NB4 (cell line): ENCODE data around the gene SMIM24.

Source experiments
- CTCF ChIP-seq: IDR thresholded peaks from one replicate; pipeline ENCODE4 v1.5.1; 2012; ENCODE audit warnings: low read depth, low read length
- MYC ChIP-seq: IDR thresholded peaks from 2 replicates; pipeline ENCODE4 v1.6.1; 2011; ENCODE audit warnings: low read depth, low read length
- POLR2A ChIP-seq: IDR thresholded peaks from 2 replicates; pipeline ENCODE4 v1.6.1; 2011; ENCODE audit warnings: mild to moderate bottlenecking; ENCODE audit not compliant: insufficient read length; ENCODE audit errors: extremely low read depth

DNA sequence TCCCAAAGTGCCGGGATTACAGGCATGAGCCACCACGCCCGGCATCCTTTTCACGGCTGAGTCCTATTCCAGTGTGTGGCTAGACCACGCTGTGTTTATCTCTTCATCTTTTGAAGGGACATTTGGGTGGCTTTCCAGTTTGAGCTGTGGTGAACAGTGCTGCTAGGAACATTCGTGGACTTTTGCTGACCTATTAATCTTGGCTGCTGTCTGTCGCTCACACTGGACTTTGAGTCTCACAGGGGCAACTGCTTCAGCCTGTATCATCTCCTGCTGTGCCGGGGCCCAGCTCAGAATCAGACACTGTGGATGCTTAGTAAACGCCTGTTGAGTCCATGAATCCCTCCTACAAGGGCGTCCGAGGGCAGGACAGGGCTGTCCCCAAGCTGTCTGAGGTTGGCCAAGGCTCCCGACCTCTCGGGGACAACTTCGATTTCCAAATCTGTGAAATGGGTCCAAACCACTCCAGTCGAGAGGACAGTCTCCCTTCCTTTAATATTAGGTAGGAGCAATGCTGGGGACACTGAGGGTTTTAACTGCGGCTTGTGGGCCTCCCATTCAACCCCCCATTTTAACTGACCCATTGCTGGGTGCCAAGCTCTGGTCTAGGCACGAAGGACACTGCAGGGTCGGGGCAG is 48.4 kb downstream of the SMIM24 start:
- no peak for TF ChIP-seq CTCF
- no peak for TF ChIP-seq MYC
- TF ChIP-seq POLR2A = no peak
